GM18858 (cell line): ENCODE results near the gene NUDT8.
"Not testable (repeated sequence)": the region's sequence is repeated elsewhere in the genome, so short reads cannot be mapped to it uniquely, and the experiment has no call there.

ENCODE experiments used
- ATAC-seq: cut with Tn5 transposase; IDR thresholded peaks from one replicate; pipeline ENCODE4 v1.9.1; 2021; ENCODE audit not compliant: unreplicated experiment

The NUDT8 gene

GRCh38 chr11:67628710-67629385 is 889 bp downstream of the NUDT8 start:
- no peak for ATAC-seq

DNA sequence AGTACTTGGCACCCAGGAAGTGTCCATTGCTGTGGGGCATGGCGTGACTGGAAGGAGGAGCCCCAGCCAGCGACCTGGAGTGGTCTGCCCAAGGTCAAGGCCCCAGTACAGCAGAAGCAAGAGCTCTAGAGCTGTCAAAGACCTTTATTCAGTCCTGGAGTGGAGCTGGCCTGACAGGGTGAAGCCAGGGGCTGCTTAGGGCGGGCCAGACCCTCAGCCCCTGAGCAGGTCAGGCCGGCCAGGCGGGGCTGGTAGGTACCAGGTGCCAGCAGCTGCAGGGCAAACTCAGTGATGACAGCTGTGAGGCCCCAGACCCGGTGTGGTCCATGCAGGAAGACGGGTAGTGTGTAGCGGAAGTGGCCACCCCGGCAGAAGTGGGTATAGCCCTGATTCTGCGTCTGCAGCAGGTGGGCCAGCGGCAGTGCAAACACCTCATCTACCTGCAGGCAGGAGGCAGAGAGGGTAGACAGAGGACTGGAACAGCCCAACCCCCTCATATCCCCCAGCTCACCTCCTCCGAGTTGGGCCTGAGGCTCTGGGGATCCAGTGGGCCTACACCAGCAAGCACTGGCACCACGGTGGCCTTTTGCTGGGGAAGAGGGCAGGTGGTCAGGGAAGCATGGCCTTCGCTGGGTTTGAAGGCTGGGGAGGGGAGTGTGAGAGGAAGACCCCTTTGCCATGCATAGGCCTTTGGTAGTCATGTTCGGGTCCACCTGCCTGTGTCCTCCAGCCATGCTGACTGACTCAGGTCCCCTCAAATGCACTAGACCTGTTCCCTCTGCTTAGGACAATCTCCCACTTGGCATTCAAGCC is 1.7 kb downstream of the NUDT8 start:
- no peak for ATAC-seq

GRCh38 chr11:67627441-67627811 is 2.3 kb downstream of the NUDT8 start:
- ATAC-seq, result no peak

- no peak for ATAC-seq
Measured at GRCh38 chr11:67626970-67627369, 2.8 kb downstream of the NUDT8 start.

- ATAC-seq, result not testable (repeated sequence)
Measured at GRCh38 chr11:67626131-67626833, 3.5 kb downstream of the NUDT8 start.

- ATAC-seq, result not testable (repeated sequence)
Measured at GRCh38 chr11:67623795-67624194, 5.9 kb downstream of the NUDT8 start.

GRCh38 chr11:67622905-67623304 is 6.8 kb downstream of the NUDT8 start:
- ATAC-seq, result not testable (repeated sequence)

- ATAC-seq, result not testable (repeated sequence)
Measured at GRCh38 chr11:67621928-67622327, 7.8 kb downstream of the NUDT8 start.

- ATAC-seq, result not testable (repeated sequence)
Measured at GRCh38 chr11:67620621-67621020, 9.1 kb downstream of the NUDT8 start.

DNA sequence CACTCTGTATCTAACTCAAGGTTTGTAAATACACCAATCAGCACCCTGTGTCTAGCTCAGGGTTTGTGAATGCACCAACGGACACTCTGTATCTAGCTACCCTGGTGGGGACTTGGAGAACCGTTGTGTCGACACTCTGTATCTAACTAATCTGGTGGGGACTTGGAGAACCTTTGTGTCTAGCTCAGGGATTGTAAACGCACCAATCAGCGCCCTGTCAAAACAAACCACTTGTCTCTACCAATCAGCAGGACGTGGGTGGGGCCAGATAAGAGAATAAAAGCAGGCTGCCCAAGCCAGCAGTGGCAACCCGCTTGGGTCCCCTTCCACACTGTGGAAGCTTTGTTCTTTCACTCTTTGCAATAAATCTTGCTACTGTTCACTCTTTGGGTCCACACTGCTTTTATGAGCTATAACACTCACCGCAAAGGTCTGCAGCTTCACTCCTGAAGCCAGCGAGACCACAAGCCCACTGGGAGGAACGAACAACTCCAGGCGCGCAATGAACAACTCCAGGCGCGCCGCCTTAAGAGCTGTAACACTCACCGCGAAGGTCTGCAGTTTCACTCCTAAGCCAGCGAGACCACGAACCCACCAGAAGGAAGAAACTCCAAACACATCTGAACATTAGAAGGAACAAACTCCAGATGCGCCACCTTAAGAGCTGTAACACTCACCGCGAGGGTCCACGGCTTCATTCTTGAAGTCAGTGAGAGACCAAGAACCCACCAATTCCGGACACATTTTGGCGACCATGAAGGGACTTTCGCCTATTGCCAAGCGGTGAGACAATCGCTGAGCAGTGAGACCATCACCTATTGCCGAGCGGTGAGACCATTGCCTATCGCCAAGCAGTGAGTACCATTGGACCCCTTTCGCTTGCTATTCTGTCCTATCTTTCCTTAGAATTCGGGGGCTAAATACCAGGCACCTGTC is 9.8 kb downstream of the NUDT8 start:
- ATAC-seq, result not testable (repeated sequence)

- ATAC-seq, result not testable (repeated sequence)
Measured at GRCh38 chr11:67618901-67619659, 10.7 kb downstream of the NUDT8 start.

DNA sequence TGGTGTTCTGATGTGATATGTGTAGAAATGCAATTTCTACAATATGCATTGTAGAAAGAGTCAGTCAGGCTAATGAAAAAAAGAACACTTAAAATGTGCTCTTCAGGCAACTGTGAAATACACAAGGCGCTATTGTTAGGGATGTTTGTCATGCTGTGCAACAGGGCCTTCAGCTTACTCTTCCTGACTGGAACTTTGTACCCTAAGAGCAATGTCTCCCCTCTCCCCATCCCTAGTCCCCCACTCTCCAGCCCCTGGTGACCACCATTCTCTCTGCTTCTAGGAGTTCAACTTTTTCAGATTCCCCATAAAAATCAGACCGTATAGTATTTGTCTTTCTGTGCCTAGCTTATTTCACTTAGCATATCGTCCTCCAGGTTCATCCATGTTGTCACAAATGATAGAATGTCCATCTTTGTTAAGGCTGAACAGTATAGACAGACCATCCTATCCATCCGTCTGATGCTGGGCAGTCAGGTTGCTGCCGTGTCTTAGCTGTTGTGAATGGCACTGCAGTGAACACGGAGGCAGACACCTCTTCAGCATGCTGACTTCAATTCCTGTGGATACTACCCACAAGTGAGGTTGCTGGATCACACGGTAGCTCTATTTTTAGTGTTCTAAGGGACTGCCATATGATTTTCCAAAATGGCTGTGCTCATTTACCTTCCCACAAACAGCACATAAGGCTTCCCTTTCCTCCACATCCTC is 12.3 kb downstream of the NUDT8 start:
- ATAC-seq, result no peak

DNA sequence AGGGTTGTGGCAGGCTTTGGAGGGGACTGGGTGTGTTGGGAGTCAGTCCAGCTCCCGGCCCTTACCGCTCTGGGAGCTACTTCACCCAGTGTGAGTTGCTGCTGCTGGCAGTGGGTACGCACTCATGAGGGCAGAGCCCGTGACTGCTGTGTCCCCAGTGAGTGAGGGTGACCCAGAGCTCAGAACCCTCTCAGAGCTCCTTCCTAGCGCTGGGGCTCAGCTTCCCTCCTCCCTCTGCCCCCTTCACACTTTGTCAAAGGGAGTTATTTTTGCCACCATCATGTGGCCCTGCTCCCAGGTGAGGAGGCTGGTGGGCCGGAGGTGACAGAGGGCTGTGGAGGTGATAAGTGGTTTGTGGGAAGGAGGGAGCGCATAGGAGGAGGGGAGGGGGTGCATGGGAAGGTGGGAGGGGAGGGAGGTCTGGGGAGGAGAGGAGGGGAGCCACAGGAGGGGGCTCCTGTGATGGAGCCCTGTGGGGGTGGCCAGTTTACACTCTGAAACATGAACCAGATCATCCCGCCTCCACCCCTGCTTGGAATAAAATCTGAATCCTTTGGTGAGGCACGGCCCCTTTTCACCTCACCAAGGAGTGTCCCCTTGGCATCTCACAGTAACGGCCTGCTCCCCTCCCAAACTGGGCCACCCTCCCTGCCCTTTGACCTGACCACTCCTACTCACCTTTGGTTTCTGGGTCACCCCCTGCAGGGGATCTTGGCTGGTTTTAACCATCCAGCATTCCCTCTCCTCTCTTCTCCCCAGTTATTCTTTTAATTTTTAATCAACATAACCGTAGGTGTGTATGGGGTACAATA is 13.1 kb downstream of the NUDT8 start:
- ATAC-seq, result no peak

DNA sequence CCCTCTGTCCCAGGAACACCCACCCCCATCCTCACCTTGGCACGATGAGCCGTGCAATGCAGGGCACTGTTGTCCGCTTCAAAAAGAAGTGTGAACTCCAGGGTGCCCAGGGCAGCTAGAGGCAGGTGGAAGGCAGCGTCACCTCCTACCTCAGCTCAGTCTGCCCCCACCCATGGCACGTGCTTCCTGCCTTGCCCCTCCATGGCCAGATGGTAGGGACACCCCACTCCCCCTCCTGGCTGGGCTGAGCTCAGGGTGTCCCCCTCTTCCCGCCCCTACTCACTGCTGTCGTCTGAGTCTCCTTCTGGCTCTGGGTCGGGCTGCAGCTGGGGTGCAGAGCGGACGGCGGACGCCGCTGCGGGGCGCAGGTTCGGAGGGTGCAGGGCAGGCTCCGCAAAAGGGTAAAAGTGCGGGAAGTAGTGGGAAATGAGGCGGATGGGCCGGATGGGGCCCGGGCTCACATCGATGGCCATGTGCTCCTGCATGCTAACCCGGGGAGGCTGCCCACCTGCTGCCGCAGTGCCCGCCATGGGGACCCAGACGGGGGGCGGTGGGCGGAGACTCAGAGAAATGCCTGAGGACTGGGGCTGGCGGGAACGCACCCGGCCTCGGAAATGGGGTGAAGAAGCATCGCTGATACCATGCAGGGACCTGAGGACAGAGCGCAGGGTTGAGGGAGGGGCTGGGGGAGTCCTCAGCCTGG is 13.9 kb downstream of the NUDT8 start:
- no peak for ATAC-seq

DNA sequence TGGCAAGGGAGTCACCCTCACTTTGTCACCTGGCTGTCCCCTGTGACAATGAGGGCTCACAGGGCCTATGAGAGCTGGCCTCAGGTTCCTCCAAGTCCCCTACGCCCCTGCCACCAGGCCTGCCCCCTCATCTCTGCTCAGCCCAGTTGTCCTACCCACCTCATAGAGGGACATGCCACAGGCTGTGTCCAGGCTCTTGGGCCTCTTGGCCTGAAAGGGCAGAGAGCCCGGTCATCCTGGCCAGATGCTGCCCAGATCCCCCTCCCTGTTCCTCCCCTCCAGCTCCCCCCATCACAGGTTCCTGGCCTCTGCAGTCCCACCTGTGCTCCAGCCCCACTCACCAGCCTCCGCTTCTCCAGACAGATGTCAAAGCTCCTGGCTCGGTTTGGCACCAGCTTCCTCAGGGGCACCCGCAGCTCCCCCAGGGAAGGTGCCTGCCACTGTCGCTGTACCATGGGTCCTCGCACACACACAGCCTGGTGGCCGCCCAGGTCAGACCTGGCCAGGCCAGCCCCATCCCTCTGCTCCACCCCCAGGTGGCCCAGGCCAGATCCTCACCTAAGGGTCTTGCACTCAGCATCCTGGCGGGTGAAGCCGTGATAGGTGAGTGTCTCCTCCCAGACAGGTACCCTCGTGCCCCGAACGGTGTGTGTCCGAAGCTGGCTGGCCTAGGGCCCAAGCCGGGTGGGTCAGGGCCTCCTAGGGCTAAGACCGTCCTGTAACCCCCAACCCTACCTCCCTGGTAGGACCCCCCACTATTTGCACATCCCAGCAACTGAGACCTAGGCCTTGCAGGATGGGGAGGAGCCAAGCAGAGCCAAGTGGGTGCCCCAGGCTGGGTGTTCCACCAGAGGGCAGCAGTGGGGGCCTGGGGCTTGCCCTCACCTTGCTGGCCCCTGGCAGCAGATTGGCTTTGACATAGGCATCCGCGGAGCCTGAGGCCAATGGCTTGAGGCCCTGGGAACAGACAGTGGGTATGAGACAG is 14.7 kb downstream of the NUDT8 start:
- ATAC-seq, result no peak

- ATAC-seq, result peak; percentile 60
Measured at GRCh38 chr11:67613960-67614715, 15.6 kb downstream of the NUDT8 start.
